SK-N-SH (cell line): ENCODE measurements around the gene SPECC1L.

Experiments used
- EP300 ChIP-seq, 2 experiments: IDR thresholded peaks; 2 replicates each; pipeline versions ENCODE4 v1.4.0 to v1.6.1; 2012; ENCODE audit warnings: borderline replicate concordance in 1 of 2, low read depth in 1 of 2, low read length in 1 of 2
- NFIC ChIP-seq: IDR thresholded peaks from 2 replicates; pipeline ENCODE4 v1.4.0; 2012; ENCODE audit warnings: borderline replicate concordance
- POLR2AphosphoS5 ChIP-seq: IDR thresholded peaks from 2 replicates; pipeline ENCODE4 v1.6.1; 2012; ENCODE audit warnings: low read depth, low read length
- RAD21 ChIP-seq: IDR thresholded peaks from 2 replicates; pipeline ENCODE4 v1.6.1; 2012; ENCODE audit warnings: mild to moderate bottlenecking, low read length
- RCOR1 ChIP-seq: fragments of 150-350 bp; IDR thresholded peaks from 2 replicates; pipeline ENCODE4 v1.6.1; 2017; ENCODE audit warnings: antibody characterized with exemption, low read length
- RFX5 ChIP-seq: IDR thresholded peaks from 2 replicates; pipeline ENCODE4 v1.6.1; 2012; ENCODE audit warnings: mild to moderate bottlenecking, improper control_type of control experiment, low read length
- YY1 ChIP-seq: IDR thresholded peaks from 2 replicates; pipeline ENCODE4 v1.4.0; 2012; ENCODE audit warnings: low read depth, mild to moderate bottlenecking
- TF ChIP-seq, protein P1 (sequence below): fragments of 200-600 bp; sonication (generic); IDR thresholded peaks from 2 replicates; pipeline ENCODE4 v1.6.1; 2017; ENCODE audit warnings: antibody characterized with exemption, mild to moderate bottlenecking, moderate library complexity
- TF ChIP-seq, protein P2 (sequence below): IDR thresholded peaks from 2 replicates; pipeline ENCODE4 v1.4.0; 2012; ENCODE audit warnings: low read depth
- TF ChIP-seq, protein P3 (sequence below): IDR thresholded peaks from 2 replicates; pipeline ENCODE4 v1.6.1; 2012; ENCODE audit warnings: mild to moderate bottlenecking, low read depth, low read length, moderate library complexity

DNA sequence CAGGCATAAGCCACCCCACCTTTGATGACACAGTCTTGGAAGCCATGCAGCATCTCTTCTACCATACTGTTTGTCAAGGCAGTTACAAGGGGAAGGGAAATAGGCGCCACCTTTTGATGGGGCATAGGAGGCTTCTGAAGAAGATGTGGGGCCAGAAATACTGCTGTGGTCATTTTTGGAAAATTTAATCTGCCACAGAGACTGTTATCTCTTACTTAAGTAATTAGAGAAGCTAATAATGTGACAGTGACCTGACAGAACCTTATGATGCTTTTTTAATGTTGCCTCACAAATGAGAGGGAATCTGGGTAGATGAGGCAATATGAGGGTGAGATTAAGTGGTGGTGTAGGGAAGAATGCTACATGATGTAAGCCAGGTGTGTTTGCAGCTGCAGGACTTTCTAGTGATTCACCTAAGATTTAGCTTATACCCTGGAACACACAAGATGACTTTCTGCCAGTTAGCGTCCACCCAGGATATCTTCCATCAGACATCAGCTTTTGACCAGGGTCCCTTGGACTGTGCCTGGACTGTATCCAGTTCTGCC, 122.5 kb downstream of the SPECC1L start:
- TF ChIP-seq RCOR1 (no peak), EP300 (IDR thresholded peaks at IDR 0.05; ENCODE audit: borderline replicate concordance in 1 of 2, low read depth in 1 of 2, low read length in 1 of 2) (no peak), NFIC (no peak), RFX5 (no peak), RAD21 (no peak), YY1 (no peak), POLR2AphosphoS5 (no peak)
- TF ChIP-seq, protein P1, sequence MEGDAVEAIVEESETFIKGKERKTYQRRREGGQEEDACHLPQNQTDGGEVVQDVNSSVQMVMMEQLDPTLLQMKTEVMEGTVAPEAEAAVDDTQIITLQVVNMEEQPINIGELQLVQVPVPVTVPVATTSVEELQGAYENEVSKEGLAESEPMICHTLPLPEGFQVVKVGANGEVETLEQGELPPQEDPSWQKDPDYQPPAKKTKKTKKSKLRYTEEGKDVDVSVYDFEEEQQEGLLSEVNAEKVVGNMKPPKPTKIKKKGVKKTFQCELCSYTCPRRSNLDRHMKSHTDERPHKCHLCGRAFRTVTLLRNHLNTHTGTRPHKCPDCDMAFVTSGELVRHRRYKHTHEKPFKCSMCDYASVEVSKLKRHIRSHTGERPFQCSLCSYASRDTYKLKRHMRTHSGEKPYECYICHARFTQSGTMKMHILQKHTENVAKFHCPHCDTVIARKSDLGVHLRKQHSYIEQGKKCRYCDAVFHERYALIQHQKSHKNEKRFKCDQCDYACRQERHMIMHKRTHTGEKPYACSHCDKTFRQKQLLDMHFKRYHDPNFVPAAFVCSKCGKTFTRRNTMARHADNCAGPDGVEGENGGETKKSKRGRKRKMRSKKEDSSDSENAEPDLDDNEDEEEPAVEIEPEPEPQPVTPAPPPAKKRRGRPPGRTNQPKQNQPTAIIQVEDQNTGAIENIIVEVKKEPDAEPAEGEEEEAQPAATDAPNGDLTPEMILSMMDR: no peak
- TF ChIP-seq, protein P2, sequence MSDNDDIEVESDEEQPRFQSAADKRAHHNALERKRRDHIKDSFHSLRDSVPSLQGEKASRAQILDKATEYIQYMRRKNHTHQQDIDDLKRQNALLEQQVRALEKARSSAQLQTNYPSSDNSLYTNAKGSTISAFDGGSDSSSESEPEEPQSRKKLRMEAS: no peak
- TF ChIP-seq, protein P3, sequence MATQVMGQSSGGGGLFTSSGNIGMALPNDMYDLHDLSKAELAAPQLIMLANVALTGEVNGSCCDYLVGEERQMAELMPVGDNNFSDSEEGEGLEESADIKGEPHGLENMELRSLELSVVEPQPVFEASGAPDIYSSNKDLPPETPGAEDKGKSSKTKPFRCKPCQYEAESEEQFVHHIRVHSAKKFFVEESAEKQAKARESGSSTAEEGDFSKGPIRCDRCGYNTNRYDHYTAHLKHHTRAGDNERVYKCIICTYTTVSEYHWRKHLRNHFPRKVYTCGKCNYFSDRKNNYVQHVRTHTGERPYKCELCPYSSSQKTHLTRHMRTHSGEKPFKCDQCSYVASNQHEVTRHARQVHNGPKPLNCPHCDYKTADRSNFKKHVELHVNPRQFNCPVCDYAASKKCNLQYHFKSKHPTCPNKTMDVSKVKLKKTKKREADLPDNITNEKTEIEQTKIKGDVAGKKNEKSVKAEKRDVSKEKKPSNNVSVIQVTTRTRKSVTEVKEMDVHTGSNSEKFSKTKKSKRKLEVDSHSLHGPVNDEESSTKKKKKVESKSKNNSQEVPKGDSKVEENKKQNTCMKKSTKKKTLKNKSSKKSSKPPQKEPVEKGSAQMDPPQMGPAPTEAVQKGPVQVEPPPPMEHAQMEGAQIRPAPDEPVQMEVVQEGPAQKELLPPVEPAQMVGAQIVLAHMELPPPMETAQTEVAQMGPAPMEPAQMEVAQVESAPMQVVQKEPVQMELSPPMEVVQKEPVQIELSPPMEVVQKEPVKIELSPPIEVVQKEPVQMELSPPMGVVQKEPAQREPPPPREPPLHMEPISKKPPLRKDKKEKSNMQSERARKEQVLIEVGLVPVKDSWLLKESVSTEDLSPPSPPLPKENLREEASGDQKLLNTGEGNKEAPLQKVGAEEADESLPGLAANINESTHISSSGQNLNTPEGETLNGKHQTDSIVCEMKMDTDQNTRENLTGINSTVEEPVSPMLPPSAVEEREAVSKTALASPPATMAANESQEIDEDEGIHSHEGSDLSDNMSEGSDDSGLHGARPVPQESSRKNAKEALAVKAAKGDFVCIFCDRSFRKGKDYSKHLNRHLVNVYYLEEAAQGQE: no peak
